ENCODE measurements around the gene ATL3. TPM values are rescaled to one million over a fixed set of nuclear protein-coding genes. Genes with fewer than 3 reads are reported as not detected.
"Not testable (repeated sequence)": the region's sequence is repeated elsewhere in the genome, so short reads cannot be mapped to it uniquely, and the experiment has no call there.

Gene ATL3
- total and polyA plus RNA-seq, 2 of the 4 experiments (the other 2 are of a cell fraction) = 19.9 to 131 TPM

- H3K27ac ChIP-seq (ENCODE audit: insufficient read depth, low read length); H3K4me3 ChIP-seq (ENCODE audit: insufficient read depth, low read depth, low read length); ATAC-seq (ENCODE audit: low read depth); H3K18ac ChIP-seq (ENCODE audit: low read depth, low read length); BruUV-seq (replicated peaks); H3K23ac ChIP-seq (ENCODE audit: low read depth, low read length); H2AK9ac ChIP-seq (replicated peaks; ENCODE audit: low read depth, low read length, poor library complexity); H2BK15ac ChIP-seq (ENCODE audit: low read depth, low read length); H3K4ac ChIP-seq (ENCODE audit: low read depth, low read length); H3K79me1 ChIP-seq (ENCODE audit: low read depth in 1 of 2, low read length in 2 of 2); H3K9me1 ChIP-seq (ENCODE audit: insufficient read depth, low read length); CTCF ChIA-PET; H4K91ac ChIP-seq (ENCODE audit: insufficient read depth, low read depth, low read length); H4K20me1 ChIP-seq (ENCODE audit: insufficient read depth, low read length); H2BK5ac ChIP-seq (ENCODE audit: low read depth, low read length, poor library complexity, severe bottlenecking); H2AK5ac ChIP-seq (ENCODE audit: low read depth, low read length); H3K27me3 ChIP-seq (ENCODE audit: control insufficient read depth, insufficient read depth, low read length); intact Hi-C loops (cut with micrococcal nuclease); H4K8ac ChIP-seq (ENCODE audit: low read depth in 2 of 2, low read length in 2 of 2); H2BK20ac ChIP-seq (ENCODE audit: low read depth, low read length); POLR2A ChIA-PET (ENCODE audit: unreplicated experiment); H4K5ac ChIP-seq (ENCODE audit: low read depth, low read length); DNase-seq; H3K56ac ChIP-seq (ENCODE audit: extremely low read depth, insufficient read depth, low read length); dilution Hi-C loops (cut with HindIII; ENCODE audit: low sequenced_read_pairs, unreplicated experiment); in situ Hi-C loops (cut with MboI; ENCODE audit: low sequenced_read_pairs); H3K9me3 ChIP-seq (ENCODE audit: control insufficient read depth, insufficient read depth, low read length); H3K14ac ChIP-seq (replicated peaks; ENCODE audit: low read depth, low read length); H3K4me2 ChIP-seq (ENCODE audit: low read depth, low read length); H3K36me3 ChIP-seq (ENCODE audit: control insufficient read depth, insufficient read depth, low read length); H2BK120ac ChIP-seq (ENCODE audit: low read depth, low read length); H3K4me1 ChIP-seq (ENCODE audit: control insufficient read depth, insufficient read depth, low read length); H2AFZ ChIP-seq (replicated peaks; ENCODE audit: low read length, poor library complexity); H3K9ac ChIP-seq (ENCODE audit: low read depth, low read length): not testable (repeated sequence)
- WGBS, 2 experiments (ENCODE audit: extremely low coverage in 2 of 2, insufficient read length in 1 of 2) = 100% methylated on average over 2 of the region's 7 CpGs; no CpG with 5 or more reads in 1 of the 2 experiments
Measured at GRCh38 chr11:63581224-63581623, 90.0 kb downstream of the ATL3 start.

DNA sequence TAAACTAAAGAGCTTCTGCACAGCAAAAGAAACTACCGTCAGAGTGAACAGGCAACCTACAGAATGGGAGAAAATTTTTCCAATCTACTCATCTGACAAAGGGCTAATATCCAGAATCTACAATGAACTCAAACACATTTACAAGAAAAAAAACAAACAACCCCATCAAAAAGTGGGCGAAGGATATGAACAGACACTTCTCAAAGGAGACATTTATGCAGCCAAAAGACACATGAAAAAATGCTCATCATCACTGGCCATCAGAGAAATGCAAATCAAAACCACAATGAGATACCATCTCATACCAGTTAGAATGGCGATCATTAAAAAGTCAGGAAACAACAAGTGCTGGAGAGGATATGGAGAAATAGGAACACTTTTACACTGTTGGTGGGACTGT, 92.3 kb downstream of the ATL3 start:
- H2BK20ac ChIP-seq (ENCODE audit: low read depth, low read length); H4K91ac ChIP-seq (ENCODE audit: insufficient read depth, low read depth, low read length); H3K9me3 ChIP-seq (ENCODE audit: control insufficient read depth, insufficient read depth, low read length); POLR2A ChIA-PET (ENCODE audit: unreplicated experiment); H2AK9ac ChIP-seq (replicated peaks; ENCODE audit: low read depth, low read length, poor library complexity); intact Hi-C loops (cut with micrococcal nuclease); H3K79me1 ChIP-seq (ENCODE audit: low read depth in 1 of 2, low read length in 2 of 2); dilution Hi-C loops (cut with HindIII; ENCODE audit: low sequenced_read_pairs, unreplicated experiment); H3K27ac ChIP-seq (ENCODE audit: insufficient read depth, low read length); H3K56ac ChIP-seq (ENCODE audit: extremely low read depth, insufficient read depth, low read length); H4K20me1 ChIP-seq (ENCODE audit: insufficient read depth, low read length); H2AK5ac ChIP-seq (ENCODE audit: low read depth, low read length); H3K18ac ChIP-seq (ENCODE audit: low read depth, low read length); H3K14ac ChIP-seq (replicated peaks; ENCODE audit: low read depth, low read length); H3K9ac ChIP-seq (ENCODE audit: low read depth, low read length); in situ Hi-C loops (cut with MboI; ENCODE audit: low sequenced_read_pairs); H4K5ac ChIP-seq (ENCODE audit: low read depth, low read length); H3K4me1 ChIP-seq (ENCODE audit: control insufficient read depth, insufficient read depth, low read length); H2BK5ac ChIP-seq (ENCODE audit: low read depth, low read length, poor library complexity, severe bottlenecking); ATAC-seq (ENCODE audit: low read depth); H3K4me2 ChIP-seq (ENCODE audit: low read depth, low read length); H2BK15ac ChIP-seq (ENCODE audit: low read depth, low read length); H3K4ac ChIP-seq (ENCODE audit: low read depth, low read length); H3K9me1 ChIP-seq (ENCODE audit: insufficient read depth, low read length); H2AFZ ChIP-seq (replicated peaks; ENCODE audit: low read length, poor library complexity); H2BK120ac ChIP-seq (ENCODE audit: low read depth, low read length); H3K23ac ChIP-seq (ENCODE audit: low read depth, low read length); BruUV-seq (replicated peaks); CTCF ChIA-PET; DNase-seq; H3K27me3 ChIP-seq (ENCODE audit: control insufficient read depth, insufficient read depth, low read length); H3K36me3 ChIP-seq (ENCODE audit: control insufficient read depth, insufficient read depth, low read length); H3K4me3 ChIP-seq (ENCODE audit: insufficient read depth, low read depth, low read length); H4K8ac ChIP-seq (ENCODE audit: low read depth in 2 of 2, low read length in 2 of 2): not testable (repeated sequence)
- no CpG with 5 or more reads among the region's 3 CpGs for WGBS, 2 experiments (ENCODE audit: extremely low coverage in 2 of 2, insufficient read length in 1 of 2)
